Epithelial cell of prostate (primary cell): ENCODE results near the gene SLC22A5.
A peak's percentile ranks its signal among the peaks of the same experiment; 100 is the strongest.

ENCODE experiments used
- DNase-seq: peaks from one replicate; pipeline ENCODE4 v3.0.0-alpha.2; 2011; ENCODE audit warnings: low read depth, low spot score
- H3K27ac ChIP-seq: fragments of 450-650 bp; 2 replicates; pipeline ENCODE4 v1.5.1; 2017; ENCODE audit warnings: mild to moderate bottlenecking

The SLC22A5 gene

GRCh38 chr5:132369474-132370180 lies at the start of gene SLC22A5:
Gene SLC22A5, plus strand, starts transcription at chr5:132369710. Its CDS starts 263 bp downstream, at chr5:132369973.
- no peak for DNase-seq
- peak within 1 kb of the TSS; percentile 76 for H3K27ac ChIP-seq

DNA sequence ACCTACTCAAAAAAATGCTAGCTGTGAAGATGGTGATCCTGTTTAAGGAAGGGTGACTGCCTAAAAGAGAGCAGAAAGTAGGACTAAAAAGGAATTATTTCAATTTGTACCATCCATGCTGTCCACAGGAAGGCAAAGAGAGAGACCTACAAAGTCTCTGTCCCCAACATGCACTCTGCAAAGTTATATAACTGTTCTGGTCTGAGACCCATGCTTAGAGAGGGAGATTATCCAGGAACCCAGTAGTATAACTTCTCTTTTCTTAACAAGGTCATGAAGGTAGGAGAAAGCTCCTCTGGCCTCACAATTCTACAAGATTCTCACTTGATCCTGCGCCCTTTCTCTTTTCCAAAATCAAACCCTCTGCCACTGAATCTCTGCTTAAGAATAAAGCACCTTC lies 49.5 kb upstream of the SLC22A5 start:
- no peak overlapping the region for H3K27ac ChIP-seq
- no peak for DNase-seq

- H3K27ac ChIP-seq: no peak overlapping the region
- no peak for DNase-seq
Measured at GRCh38 chr5:132321109-132321721, 48.3 kb upstream of the SLC22A5 start.

- DNase-seq: no peak
- H3K27ac ChIP-seq: no peak overlapping the region
Measured at GRCh38 chr5:132322266-132322665, 47.2 kb upstream of the SLC22A5 start.

DNA sequence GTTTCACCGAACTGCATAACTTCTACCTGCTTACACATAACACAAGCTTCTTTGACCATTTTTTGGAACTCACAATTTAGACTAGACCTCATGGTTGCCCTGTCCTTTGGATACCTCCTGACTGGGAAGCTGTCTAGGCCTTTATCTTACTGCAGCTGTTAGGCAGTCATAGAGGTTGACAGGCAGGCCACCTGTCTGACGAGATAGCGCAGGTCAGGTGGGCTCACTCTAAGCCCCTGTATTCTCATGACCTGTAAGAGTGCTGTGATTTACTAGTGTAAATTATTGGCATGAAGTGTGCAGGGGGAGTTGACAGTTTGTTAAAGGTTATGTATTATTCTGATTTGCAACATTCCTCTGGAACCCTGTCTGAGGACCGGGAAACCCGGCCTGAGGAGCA lies 46.3 kb upstream of the SLC22A5 start:
- DNase-seq: no peak
- H3K27ac ChIP-seq: no peak overlapping the region

- DNase-seq: no peak
Measured at GRCh38 chr5:132325691-132326090, 43.8 kb upstream of the SLC22A5 start.

DNA sequence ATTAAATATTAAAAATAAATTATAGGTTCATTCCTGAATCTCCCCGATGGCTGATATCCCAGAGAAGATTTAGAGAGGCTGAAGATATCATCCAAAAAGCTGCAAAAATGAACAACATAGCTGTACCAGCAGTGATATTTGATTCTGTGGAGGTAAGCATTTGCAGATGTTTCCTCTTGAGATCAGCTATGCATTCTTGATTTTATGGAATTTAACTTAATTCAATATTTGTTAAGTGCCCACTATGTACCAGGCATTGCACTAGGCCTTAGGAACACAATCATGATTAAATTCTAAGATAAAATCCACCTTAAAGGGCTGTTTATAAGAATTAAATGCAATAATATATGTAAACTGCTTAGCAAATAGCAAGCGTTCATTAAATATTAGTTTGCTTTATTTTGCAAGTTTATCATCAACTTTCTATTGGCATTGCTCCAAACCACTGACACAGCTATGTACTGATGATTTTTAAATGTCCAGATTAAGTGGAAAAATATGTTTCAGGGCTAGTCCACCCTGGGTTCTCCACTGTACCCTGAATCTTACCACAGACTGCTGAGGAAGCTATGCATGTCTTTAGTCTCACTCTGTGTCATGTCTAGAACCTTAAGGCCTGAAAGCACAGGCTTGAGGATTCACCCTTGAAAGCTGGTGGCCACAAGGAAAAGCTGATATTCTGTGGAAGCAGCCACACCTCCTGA lies 42.1 kb upstream of the SLC22A5 start:
- DNase-seq: no peak

More at GRCh38 chr5:132325691-132326090, 43.8 kb upstream of the SLC22A5 start:
- H3K27ac ChIP-seq: no peak overlapping the region

DNA sequence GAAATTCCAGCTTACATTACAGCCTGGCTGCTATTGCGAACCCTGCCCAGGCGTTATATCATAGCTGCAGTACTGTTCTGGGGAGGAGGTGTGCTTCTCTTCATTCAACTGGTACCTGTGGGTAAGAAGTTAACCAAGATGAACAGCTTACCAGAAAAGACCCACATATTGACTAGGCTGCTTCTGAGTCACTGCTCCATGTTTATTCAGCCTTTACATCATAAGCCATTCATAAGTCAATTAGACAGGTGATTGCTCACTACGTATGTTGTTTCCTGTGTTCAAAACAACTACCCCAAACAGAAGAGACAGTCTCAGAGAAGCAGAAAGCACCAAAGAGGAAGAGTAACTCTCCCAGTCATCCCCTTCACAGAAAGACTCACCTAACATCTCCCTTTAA lies 34.7 kb upstream of the SLC22A5 start:
- peak; percentile 78 for DNase-seq
- peak overlapping the region; percentile 45 for H3K27ac ChIP-seq

More for the DNA sequence above, 42.1 kb upstream of the SLC22A5 start:
- H3K27ac ChIP-seq: no peak overlapping the region

DNA sequence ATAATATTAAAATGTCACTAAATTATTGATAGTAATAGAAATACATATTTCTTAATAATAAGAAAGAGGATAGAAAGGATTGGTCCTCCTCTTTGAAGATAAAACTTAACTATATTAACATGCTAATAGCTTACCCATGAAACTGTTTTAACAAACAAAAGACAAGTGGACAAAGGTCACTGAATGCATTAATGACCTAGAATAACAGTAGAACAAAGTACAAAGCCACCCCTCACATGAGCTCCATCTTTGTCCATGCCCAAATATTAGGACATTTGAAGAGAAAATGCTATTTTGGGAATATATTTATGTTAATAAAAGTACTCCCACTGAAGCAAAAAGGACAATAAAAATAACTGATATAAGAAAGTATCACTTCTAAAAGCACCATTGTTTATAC lies 34.1 kb upstream of the SLC22A5 start:
- peak overlapping the region; percentile 45 for H3K27ac ChIP-seq
- no peak for DNase-seq

DNA sequence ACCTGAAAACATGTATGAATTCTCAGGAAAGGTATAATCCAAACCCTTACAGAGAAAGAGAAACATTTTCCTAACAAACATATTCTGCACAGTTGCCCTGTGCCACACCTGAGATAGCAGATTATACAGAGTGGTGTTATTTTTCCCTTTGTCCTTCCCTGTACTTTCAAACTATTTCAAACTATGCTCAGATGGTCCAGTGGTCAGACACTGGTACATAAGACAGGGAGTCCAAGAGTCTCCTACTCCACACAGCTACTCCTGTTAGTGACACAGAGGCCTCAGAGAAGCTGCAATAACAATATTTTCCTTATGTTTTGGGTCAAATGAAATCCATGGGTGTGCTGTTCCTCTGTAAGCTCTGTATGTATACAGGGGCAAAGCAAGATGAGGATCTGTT lies 30.0 kb upstream of the SLC22A5 start:
- DNase-seq: no peak
- no peak overlapping the region for H3K27ac ChIP-seq

DNA sequence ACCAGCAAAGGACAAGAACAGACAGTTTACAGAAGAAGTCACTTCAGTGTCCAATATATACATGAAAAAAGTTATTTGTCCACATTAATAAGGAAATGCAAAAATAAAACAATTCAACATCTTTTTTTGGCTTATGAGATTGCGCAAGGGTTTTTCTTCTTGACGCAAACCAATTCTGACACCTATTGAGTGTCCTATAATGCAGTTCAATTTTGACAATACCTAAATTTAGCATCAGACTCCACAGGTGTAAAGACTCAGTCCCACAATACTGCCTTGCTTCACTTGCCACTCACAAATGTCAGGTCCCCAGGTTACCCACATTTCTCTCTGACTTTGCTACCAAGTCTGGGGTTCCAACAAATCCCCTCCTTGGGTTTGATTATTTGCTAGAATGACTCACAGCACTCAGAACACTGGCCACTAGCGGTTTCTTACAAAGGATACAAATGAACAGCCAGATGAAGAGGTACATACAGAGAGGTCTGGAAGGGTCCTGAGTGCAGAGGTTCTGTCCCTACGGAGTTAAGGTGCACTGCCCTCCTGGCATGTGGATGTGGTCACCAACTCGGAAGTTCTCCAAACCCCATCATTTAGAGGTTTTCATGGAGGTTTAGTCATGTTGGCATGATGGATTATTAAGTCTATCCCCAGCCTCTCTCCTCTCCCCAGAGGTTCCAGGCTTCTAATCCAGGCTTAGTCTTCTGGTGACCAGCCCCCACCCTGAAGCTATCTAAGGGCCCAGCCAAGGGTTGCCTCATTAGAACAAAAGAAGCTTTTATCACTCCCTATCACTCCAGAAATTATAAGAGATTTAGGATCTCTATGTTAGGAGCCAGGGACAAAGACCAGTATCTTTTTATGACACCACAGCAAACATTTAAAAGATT lies 27.0 kb upstream of the SLC22A5 start:
- no peak for DNase-seq

DNA sequence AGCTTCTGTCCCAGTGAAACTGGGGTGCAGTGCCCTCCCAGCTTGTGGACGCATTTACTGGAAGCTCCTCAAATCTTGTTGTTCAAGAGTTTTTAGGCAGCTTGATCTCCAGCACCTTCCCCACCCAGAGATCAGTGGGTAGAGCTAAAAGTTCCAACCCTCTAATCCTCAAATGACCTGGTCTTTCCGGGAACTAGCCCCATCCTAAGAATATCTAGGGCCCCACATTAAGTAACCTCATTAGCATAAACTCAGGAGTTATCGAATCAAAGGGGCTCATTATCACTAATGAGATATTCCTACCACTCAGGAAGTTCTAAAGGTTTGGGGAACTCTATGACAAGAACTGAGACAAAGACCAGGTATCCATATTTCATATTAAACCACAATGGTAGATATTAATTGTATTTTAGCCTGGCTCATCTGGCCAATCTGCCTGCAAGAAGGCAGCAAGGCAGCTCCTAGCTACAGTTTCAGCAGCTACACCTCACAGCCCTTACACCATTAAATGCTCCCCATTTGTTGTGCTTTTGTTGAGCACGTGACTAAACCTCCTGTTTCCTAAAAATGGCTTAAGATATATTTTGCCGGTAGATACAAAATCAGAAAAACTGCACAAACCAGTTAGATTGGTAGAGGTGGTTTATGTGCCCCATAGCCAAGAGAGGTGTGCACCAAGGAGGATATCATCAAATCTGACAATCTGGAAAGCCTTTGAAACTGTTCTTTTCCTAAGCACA lies 24.6 kb upstream of the SLC22A5 start:
- H3K27ac ChIP-seq: no peak overlapping the region
- no peak for DNase-seq

More for the DNA sequence above, 27.0 kb upstream of the SLC22A5 start:
- H3K27ac ChIP-seq: no peak overlapping the region

- DNase-seq: no peak
- H3K27ac ChIP-seq: peak overlapping the region; percentile 47
Measured at GRCh38 chr5:132353486-132353995, 16.0 kb upstream of the SLC22A5 start.

DNA sequence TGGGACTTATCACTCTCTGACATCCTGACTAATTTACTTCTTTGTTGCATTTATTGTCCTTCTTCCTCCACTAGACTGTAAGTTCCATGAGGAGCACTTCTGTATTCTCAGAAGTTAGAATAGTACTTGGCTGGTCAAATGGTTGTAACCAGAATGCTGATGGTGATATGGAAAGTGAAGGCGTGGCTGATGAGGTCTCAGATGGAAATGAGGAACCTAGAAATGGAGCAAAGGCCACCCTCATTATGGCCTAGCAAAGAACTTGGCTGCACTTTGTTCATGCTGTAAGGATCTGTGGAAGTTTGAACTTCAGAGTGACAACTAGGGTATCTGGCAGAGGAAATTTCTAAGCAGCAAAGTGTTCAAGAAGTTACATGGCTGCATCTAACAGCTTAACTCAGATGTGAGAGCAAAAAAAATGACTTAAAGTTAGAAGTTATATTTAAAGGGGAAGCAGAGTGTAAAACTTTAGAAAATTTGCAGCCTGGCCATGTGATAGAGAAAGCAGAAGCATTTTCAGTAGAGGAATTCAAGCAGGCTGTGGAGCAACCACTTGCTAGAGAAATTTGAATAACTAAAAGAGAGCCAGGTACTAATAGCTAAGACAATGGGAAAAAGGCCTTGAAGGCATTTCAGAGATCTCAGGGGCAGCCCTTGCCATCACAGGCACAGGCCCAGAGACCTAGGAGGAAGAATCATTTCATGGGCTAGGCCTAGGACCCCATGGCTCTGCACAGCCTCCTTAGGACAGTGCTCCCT lies 14.9 kb upstream of the SLC22A5 start:
- DNase-seq: no peak
- H3K27ac ChIP-seq: peak overlapping the region; percentile 47

- no peak for DNase-seq
- no peak overlapping the region for H3K27ac ChIP-seq
Measured at GRCh38 chr5:132355140-132355765, 14.3 kb upstream of the SLC22A5 start.

GRCh38 chr5:132358775-132359174 lies 10.7 kb upstream of the SLC22A5 start:
- H3K27ac ChIP-seq: no peak overlapping the region
- no peak for DNase-seq

DNA sequence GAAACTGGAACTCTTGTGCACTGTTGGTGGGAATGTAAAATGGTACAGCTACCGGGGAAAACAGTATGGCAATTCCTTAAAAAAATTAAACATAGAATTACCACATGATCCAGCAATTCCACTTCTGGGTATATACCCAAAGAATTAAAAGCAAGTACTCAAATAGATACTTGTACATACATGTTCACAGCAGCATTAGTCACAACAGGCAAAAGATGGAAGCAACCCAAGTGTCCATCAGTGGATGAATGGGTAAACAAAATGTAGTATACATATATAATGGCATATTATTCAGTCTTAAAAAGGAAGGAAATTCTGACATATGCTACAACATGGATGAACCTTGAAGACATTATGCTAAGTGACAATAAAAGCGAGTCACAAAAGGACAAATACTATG lies 7.4 kb upstream of the SLC22A5 start:
- peak; percentile 65 for DNase-seq
- peak overlapping the region; percentile 97 for H3K27ac ChIP-seq

DNA sequence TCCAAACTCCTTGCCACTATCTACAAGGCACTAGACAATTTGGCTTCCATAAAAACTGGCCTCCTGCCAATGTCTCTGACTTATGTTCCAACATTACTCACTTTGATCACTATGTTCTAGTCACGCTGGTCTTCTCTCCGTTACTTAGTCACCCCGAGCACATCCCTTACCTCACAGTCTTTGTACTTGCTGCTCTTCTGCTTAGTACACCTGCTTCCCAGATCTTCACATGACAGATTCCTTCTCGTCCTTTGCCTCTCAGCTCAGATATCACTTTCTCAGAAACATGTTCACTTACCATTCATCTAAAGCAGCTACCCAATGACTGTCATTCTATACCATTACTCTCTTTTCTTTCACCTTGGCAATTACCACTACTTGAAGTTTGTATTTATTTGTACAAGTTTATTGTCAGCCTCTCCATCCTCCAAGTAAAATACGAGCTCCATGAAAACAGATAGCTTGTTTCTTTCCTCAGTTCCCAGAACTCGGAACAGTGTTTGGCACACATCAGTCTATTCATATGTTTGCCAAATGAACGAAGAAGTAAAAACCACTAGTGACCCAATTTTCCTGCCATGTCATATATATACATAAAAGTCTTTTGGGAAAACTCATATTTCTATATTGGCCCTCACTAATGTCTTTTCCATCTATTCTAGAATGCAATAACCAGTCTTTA lies 5.9 kb upstream of the SLC22A5 start:
- H3K27ac ChIP-seq: peak overlapping the region; percentile 97
- DNase-seq: peak; percentile 91
